HEK293 (cell line): ENCODE data around the gene IQSEC1.

Source experiments
- CTCF ChIA-PET: fragments of 350-600 bp; formaldehyde crosslinking; extraction: SDS; loops from one replicate; lab custom pipeline; 2021; ENCODE audit warnings: antibody characterized with exemption; lab: Yijun Ruan, JAX
- POLR2A ChIA-PET: fragments of 300-600 bp; formaldehyde crosslinking; extraction: SDS; loops from one replicate; lab custom pipeline; 2020; ENCODE audit warnings: antibody characterized with exemption, inconsistent platforms; lab: Yijun Ruan, JAX
- H3K27ac ChIP-seq: fragments of 200-500 bp; sonication (Bioruptor generic); 2 replicates; pipeline ENCODE4 v1.5.1; 2014; ENCODE audit warnings: low read depth, low read length, control low read depth, inconsistent platforms; ENCODE audit errors: extremely low read depth
- H3K36me3 ChIP-seq, 2 experiments: fragments of 200-500 bp in 1 of 2; sonication (Bioruptor generic) in 1 of 2; 1 replicate in 1 of 2; 2 replicates in 1 of 2; pipeline ENCODE4 v1.5.1; 2014 to 2017; ENCODE audit warnings: inconsistent platforms in 2 of 2, low read length in 2 of 2; ENCODE audit not compliant: control insufficient read depth in 2 of 2, insufficient read depth in 1 of 2
- H3K4me1 ChIP-seq: fragments of 200-500 bp; sonication (Bioruptor generic); 2 replicates; pipeline ENCODE4 v1.5.1; 2014; ENCODE audit warnings: mild to moderate bottlenecking, low read length, inconsistent platforms; ENCODE audit not compliant: control insufficient read depth, insufficient read depth
- H3K4me3 ChIP-seq: 2 replicates; pipeline ENCODE4 v1.5.1; 2011; ENCODE audit warnings: low read depth, mild to moderate bottlenecking, control low read depth, low read length, moderate library complexity
- H3K9me3 ChIP-seq: fragments of 200-500 bp; sonication (Bioruptor generic); 2 replicates; pipeline ENCODE4 v1.5.1; 2014; ENCODE audit warnings: low read depth, low read length, inconsistent platforms; ENCODE audit not compliant: control insufficient read depth, insufficient read depth
- BCL11A ChIP-seq: fragments of 450-650 bp; formaldehyde crosslinking; IDR thresholded peaks from 2 replicates; pipeline ENCODE4 v1.5.1; 2016; ENCODE audit warnings: low read depth, missing biosample characterization, missing genetic modification characterization
- GLIS1 ChIP-seq: fragments of 450-650 bp; formaldehyde crosslinking; IDR thresholded peaks from 2 replicates; pipeline ENCODE4 v1.5.1; 2016; ENCODE audit warnings: missing biosample characterization, missing genetic modification characterization
- KLF9 ChIP-seq: fragments of 450-650 bp; formaldehyde crosslinking; IDR thresholded peaks from 2 replicates; pipeline ENCODE4 v1.5.1; 2016; ENCODE audit warnings: missing biosample characterization, missing genetic modification characterization, low read depth
- RBAK ChIP-seq: fragments of 450-650 bp; formaldehyde crosslinking; IDR thresholded peaks from 2 replicates; pipeline ENCODE4 v1.5.1; 2016; ENCODE audit warnings: missing biosample characterization, missing genetic modification characterization
- SALL2 ChIP-seq: fragments of 450-650 bp; formaldehyde crosslinking; IDR thresholded peaks from 2 replicates; pipeline ENCODE4 v1.5.0; 2017; ENCODE audit warnings: missing biosample characterization, mild to moderate bottlenecking, missing genetic modification characterization, borderline replicate concordance
- SCRT1 ChIP-seq: fragments of 450-650 bp; formaldehyde crosslinking; IDR thresholded peaks from 2 replicates; pipeline ENCODE4 v1.5.1; 2016; ENCODE audit warnings: missing biosample characterization, missing genetic modification characterization, borderline replicate concordance
- TRIM28 ChIP-seq: IDR thresholded peaks from 2 replicates; pipeline ENCODE4 v1.6.1; 2011; ENCODE audit warnings: low read length, control low read depth, borderline replicate concordance
- WT1 ChIP-seq: fragments of 450-650 bp; formaldehyde crosslinking; IDR thresholded peaks from 2 replicates; pipeline ENCODE4 v1.5.1; 2016; ENCODE audit warnings: missing biosample characterization, missing genetic modification characterization
- ZBTB44 ChIP-seq: fragments of 450-650 bp; IDR thresholded peaks from 2 replicates; pipeline ENCODE4 v1.5.1; 2018; ENCODE audit warnings: missing biosample characterization, mild to moderate bottlenecking, missing genetic modification characterization
- ZBTB8A ChIP-seq: fragments of 450-650 bp; formaldehyde crosslinking; IDR thresholded peaks from 2 replicates; pipeline ENCODE4 v1.5.1; 2016; ENCODE audit warnings: missing biosample characterization, missing genetic modification characterization
- ZNF138 ChIP-seq: fragments of 450-650 bp; formaldehyde crosslinking; IDR thresholded peaks from 2 replicates; pipeline ENCODE4 v1.5.1; 2016; ENCODE audit warnings: missing biosample characterization, missing genetic modification characterization, borderline replicate concordance
- ZNF140 ChIP-seq: fragments of 450-650 bp; formaldehyde crosslinking; IDR thresholded peaks from 2 replicates; pipeline ENCODE4 v1.5.1; 2016; ENCODE audit warnings: missing biosample characterization, missing genetic modification characterization
- ZNF148 ChIP-seq: fragments of 450-650 bp; formaldehyde crosslinking; IDR thresholded peaks from 2 replicates; pipeline ENCODE4 v1.5.0; 2017; ENCODE audit warnings: missing biosample characterization, missing genetic modification characterization, borderline replicate concordance
- ZNF16 ChIP-seq: fragments of 450-650 bp; formaldehyde crosslinking; IDR thresholded peaks from 2 replicates; pipeline ENCODE4 v1.5.1; 2016; ENCODE audit warnings: low read depth, missing biosample characterization, missing genetic modification characterization
- ZNF19 ChIP-seq: fragments of 450-650 bp; formaldehyde crosslinking; IDR thresholded peaks from 2 replicates; pipeline ENCODE4; 2016; ENCODE audit warnings: missing biosample characterization, missing genetic modification characterization, low read depth
- ZNF223 ChIP-seq: fragments of 450-650 bp; formaldehyde crosslinking; IDR thresholded peaks from 2 replicates; pipeline ENCODE4 v1.5.1; 2016; ENCODE audit warnings: missing biosample characterization, missing genetic modification characterization
- ZNF24 ChIP-seq: fragments of 450-650 bp; formaldehyde crosslinking; IDR thresholded peaks from 2 replicates; pipeline ENCODE4 v1.5.1; 2016; ENCODE audit warnings: missing biosample characterization, missing genetic modification characterization
- ZNF433 ChIP-seq: fragments of 450-650 bp; formaldehyde crosslinking; IDR thresholded peaks from 2 replicates; pipeline ENCODE4 v1.5.1; 2016; ENCODE audit warnings: missing biosample characterization, missing genetic modification characterization, low read depth
- ZNF558 ChIP-seq: fragments of 450-650 bp; formaldehyde crosslinking; IDR thresholded peaks from 2 replicates; pipeline ENCODE4 v1.5.1; 2016; ENCODE audit warnings: missing biosample characterization, missing genetic modification characterization
- ZNF560 ChIP-seq: fragments of 450-650 bp; formaldehyde crosslinking; IDR thresholded peaks from 2 replicates; pipeline ENCODE4 v1.5.1; 2017; ENCODE audit warnings: missing biosample characterization, missing genetic modification characterization, borderline replicate concordance
- ZNF596 ChIP-seq: fragments of 450-650 bp; IDR thresholded peaks from 2 replicates; pipeline ENCODE4 v1.5.0; 2018; ENCODE audit warnings: missing biosample characterization, mild to moderate bottlenecking, missing genetic modification characterization, moderate library complexity
- ZSCAN23 ChIP-seq: fragments of 450-650 bp; formaldehyde crosslinking; IDR thresholded peaks from 2 replicates; pipeline ENCODE4 v1.5.1; 2016; ENCODE audit warnings: missing biosample characterization, missing genetic modification characterization
- ZSCAN30 ChIP-seq: fragments of 450-650 bp; IDR thresholded peaks from 2 replicates; pipeline ENCODE4 v1.5.1; 2018; ENCODE audit warnings: missing biosample characterization, mild to moderate bottlenecking, missing genetic modification characterization, moderate library complexity
- TF ChIP-seq, protein P1 (sequence below): fragments of 450-650 bp; formaldehyde crosslinking; IDR thresholded peaks from 2 replicates; pipeline ENCODE4 v1.5.1; 2016; ENCODE audit warnings: missing biosample characterization, missing genetic modification characterization
- TF ChIP-seq, protein P2 (sequence below): fragments of 450-650 bp; formaldehyde crosslinking; IDR thresholded peaks from 2 replicates; pipeline ENCODE4 v1.5.1; 2016; ENCODE audit warnings: missing biosample characterization, missing genetic modification characterization

The IQSEC1 gene

GRCh38 chr3:12990306-12990705 is 82.9 kb downstream of the IQSEC1 start (continued):
- no peak for TF ChIP-seq RBAK
- TF ChIP-seq ZNF148, result no peak
- no peak for TF ChIP-seq ZNF24 (tag by site-specific recombination)
- TF ChIP-seq, all 188 proteins: peak for 0

DNA sequence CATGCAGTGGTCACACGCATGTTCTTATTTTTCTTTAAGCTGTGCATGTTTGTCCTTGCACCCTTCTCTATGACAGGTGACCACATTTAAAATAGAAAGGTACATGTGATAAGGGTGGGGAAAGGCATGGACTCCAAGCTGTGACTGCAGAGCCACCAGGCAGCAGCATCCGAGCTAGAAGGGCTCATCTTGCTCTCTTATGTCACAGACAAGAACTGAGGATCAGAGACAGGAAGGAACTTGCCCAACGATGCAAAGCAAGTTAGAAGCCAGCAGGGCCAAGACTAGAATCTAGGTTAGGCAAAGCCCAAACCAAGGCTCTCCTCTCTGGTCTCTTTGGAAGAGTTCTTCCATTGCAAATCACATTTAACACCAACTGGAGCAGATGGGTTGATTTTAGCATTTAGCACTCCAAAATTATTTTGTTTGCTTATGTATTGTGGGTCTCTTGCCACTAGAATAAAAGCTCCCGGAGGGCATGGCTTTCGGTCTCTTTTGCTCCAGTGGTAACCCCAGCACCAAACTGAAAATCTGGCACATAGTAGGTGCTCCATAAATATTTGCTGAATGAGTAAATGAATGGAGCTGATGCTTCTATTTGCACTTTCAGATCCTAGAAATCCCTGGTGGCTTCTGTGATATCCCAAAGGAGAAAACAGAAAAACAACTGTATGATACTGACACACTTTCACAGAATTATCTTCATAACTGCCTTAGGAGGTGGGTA is 84.3 kb downstream of the IQSEC1 start:
- Histone ChIP-seq H3K4me3 (no peak overlapping the region), H3K9me3 (no peaks in the 10 kb centered on the region), H3K27ac (no peak overlapping the region), H3K36me3 (no peaks in the 10 kb centered on the region), H3K4me1 (no peaks in the 10 kb centered on the region)
- CTCF ChIA-PET, result interaction anchor here (0.6 to 1.3 kb wide), 3 partner anchors 126 to 1833 kb away, joined by 3 to 4 read pairs (median 3); no protein-coding TSS in a partner anchor
- POLR2A ChIA-PET, result interaction anchor here (0.5 kb wide), 1 partner anchor 322 kb away, joined by 4 read pairs; no protein-coding TSS in a partner anchor
- TF ChIP-seq SALL2 (tag by site-specific recombination) (no peak), ZNF223 (tag by site-specific recombination) (no peak), SCRT1 (tag by site-specific recombination) (no peak), ZNF560 (no peak), ZNF433 (no peak), ZNF138 (tag by site-specific recombination) (no peak), ZSCAN30 (no peak), RBAK (no peak), ZBTB8A (tag by site-specific recombination) (no peak), KLF9 (tag by site-specific recombination) (no peak), ZNF19 (tag by site-specific recombination) (no peak), BCL11A (no peak), TRIM28 (no peak), ZNF140 (tag by site-specific recombination) (no peak), ZNF596 (tag by site-specific recombination) (no peak)
- TF ChIP-seq, protein P1, sequence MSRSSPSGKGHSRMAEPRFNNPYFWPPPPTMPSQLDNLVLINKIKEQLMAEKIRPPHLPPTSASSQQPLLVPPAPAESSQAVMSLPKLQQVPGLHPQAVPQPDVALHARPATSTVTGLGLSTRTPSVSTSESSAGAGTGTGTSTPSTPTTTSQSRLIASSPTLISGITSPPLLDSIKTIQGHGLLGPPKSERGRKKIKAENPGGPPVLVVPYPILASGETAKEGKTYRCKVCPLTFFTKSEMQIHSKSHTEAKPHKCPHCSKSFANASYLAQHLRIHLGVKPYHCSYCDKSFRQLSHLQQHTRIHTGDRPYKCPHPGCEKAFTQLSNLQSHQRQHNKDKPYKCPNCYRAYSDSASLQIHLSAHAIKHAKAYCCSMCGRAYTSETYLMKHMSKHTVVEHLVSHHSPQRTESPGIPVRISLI (tag by site-specific recombination), result no peak
- TF ChIP-seq, protein P2, sequence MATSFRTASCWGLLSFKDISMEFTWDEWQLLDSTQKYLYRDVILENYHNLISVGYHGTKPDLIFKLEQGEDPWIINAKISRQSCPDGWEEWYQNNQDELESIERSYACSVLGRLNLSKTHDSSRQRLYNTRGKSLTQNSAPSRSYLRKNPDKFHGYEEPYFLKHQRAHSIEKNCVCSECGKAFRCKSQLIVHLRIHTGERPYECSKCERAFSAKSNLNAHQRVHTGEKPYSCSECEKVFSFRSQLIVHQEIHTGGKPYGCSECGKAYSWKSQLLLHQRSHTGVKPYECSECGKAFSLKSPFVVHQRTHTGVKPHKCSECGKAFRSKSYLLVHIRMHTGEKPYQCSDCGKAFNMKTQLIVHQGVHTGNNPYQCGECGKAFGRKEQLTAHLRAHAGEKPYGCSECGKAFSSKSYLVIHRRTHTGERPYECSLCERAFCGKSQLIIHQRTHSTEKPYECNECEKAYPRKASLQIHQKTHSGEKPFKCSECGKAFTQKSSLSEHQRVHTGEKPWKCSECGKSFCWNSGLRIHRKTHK (tag by site-specific recombination), result no peak

GRCh38 chr3:12987602-12988001 is 85.6 kb downstream of the IQSEC1 start:
- Histone ChIP-seq H3K9me3 (no peaks in the 10 kb centered on the region), H3K4me1 (no peaks in the 10 kb centered on the region), H3K27ac (no peak overlapping the region), H3K36me3 (no peaks in the 10 kb centered on the region), H3K4me3 (no peak overlapping the region)
- TF ChIP-seq WT1 (tag by site-specific recombination) (no peak), ZNF16 (tag by site-specific recombination) (no peak), ZBTB44 (tag by site-specific recombination) (no peak), ZSCAN23 (tag by site-specific recombination) (no peak), GLIS1 (no peak), ZNF558 (tag by site-specific recombination) (no peak)
- ChIA-PET POLR2A (no interaction called here), CTCF (interaction anchor here (0.7 kb wide), 1 partner anchor 53 kb away, joined by 3 read pairs; no protein-coding TSS in a partner anchor)
